ENCODE results near the gene TMEM190.

DNA sequence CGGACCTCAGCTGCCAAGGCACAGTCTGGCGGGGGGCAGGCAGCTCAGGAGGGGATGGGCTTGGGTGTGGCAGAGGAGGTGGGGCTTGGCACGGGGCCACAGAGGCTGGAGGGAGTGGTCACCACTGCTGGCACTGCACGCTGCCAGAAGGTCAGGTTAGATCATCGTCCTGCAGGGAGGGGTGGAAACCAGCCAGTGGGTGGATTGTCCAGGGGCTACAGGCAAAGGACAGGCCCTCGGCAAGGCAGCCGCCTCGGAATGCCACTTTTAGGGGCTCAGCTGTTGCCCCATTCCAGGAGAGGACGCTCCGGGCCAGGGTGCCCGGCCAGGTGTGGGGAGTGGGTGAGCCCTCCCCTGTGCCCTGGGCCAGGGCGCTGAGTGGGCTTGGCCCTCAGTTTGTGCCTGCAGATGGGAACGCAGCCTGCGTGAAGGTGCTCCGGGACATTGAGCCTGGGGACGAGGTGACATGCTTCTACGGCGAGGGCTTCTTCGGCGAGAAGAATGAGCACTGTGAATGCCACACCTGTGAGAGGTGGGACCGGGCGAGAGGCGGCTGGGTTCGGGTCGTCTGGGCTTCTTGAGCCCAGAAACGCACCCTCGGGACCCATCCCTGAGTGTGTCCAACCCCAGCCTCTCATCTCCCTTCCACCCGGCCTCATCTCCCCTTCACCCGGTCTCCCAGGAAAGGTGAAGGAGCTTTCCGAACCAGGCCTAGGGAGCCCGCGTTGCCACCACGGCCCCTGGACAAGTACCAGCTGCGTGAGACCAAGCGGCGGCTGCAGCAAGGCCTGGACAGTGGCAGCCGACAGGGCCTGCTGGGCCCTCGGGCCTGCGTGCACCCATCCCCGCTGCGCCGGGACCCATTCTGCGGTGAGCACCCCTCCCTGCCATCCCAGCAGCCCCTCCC is 30.6 kb upstream of the TMEM190 start:
- no peak for TF ChIP-seq CTCF (IDR thresholded peaks at IDR 0.05)
- TF ChIP-seq EP300 (IDR thresholded peaks at IDR 0.05) = no peak

Measured in tibial nerve (tissue), 4 donors.